Activated T-helper 2 cell treated with anti-CD3 and anti-CD28 coated beads, Interferon-gamma antibody, Interleukin-2, Interleukin-4, amounts not matched to agents 10 μg/mL and 5 μg/mL and 100 μg/mL, durations not matched to agents 14 hours and 24 hours and 36 hours (primary cell): ENCODE results near the gene MTCP1. TPM values are rescaled to one million over a fixed set of nuclear protein-coding genes. Genes with fewer than 3 reads are reported as not detected.

Source experiments
- DNase-seq: peaks from one replicate; pipeline ENCODE4 v3.0.0; 2021; ENCODE audit warnings: low spot score
- H3K27ac Mint-ChIP-seq: one replicate; pipeline ENCODE4 v1.8.0; 2021; ENCODE audit warnings: mixed read lengths
- H3K27me3 Mint-ChIP-seq: one replicate; pipeline ENCODE4 v1.8.0; 2021; ENCODE audit warnings: low read depth, mixed read lengths
- H3K36me3 Mint-ChIP-seq: one replicate; pipeline ENCODE4 v1.8.0; 2021; ENCODE audit warnings: low read depth, mixed read lengths
- H3K4me1 Mint-ChIP-seq: one replicate; pipeline ENCODE4 v1.8.0; 2021; ENCODE audit warnings: low read depth, mixed read lengths
- H3K4me3 Mint-ChIP-seq: one replicate; pipeline ENCODE4 v1.8.0; 2021; ENCODE audit warnings: low read depth, mild to moderate bottlenecking, moderate library complexity, mixed read lengths
- H3K9me3 Mint-ChIP-seq: one replicate; pipeline ENCODE4 v1.8.0; 2021; ENCODE audit warnings: mixed read lengths
- intact Hi-C: fragments of 100-400 bp; cut with micrococcal nuclease; formaldehyde crosslinking; loops from one replicate; pipeline ENCODE4 v1.15.1; 2023
- total RNA-seq: library from RNA; stranded (reverse); gene quantifications from 2 replicates; pipeline ENCODE4 v1.2.3, GENCODE V29; 2022

Gene MTCP1
- total RNA-seq, 1 donor from 2014 or later: 19.0 TPM

GRCh38 chrX:155046811-155047528, 24.0 kb downstream of the MTCP1 start:
- no peaks in the 10 kb centered on the region for H3K9me3 Mint-ChIP-seq
- no peak overlapping the region for H3K27ac Mint-ChIP-seq
- peaks cover 20% of the 10 kb centered on the region for H3K36me3 Mint-ChIP-seq
- no peaks in the 10 kb centered on the region for H3K27me3 Mint-ChIP-seq
- intact Hi-C loops: no loop called here
- DNase-seq: no peak
- no peak overlapping the region for H3K4me3 Mint-ChIP-seq
- peaks cover 13% of the 10 kb centered on the region for H3K4me1 Mint-ChIP-seq

- Mint-ChIP-seq H3K27me3 (no peaks in the 10 kb centered on the region), H3K4me3 (no peak overlapping the region), H3K4me1 (peaks cover 13% of the 10 kb centered on the region), H3K36me3 (peaks cover 13% of the 10 kb centered on the region), H3K27ac (no peak overlapping the region), H3K9me3 (no peaks in the 10 kb centered on the region)
- no peak for DNase-seq
- intact Hi-C loops: no loop called here
Measured at GRCh38 chrX:155046129-155046810, 24.7 kb downstream of the MTCP1 start.

GRCh38 chrX:155035688-155036087, 35.2 kb downstream of the MTCP1 start:
- H3K36me3 Mint-ChIP-seq: peaks cover 54% of the 10 kb centered on the region
- no peak overlapping the region for H3K27ac Mint-ChIP-seq
- H3K9me3 Mint-ChIP-seq: peaks cover 20% of the 10 kb centered on the region
- no peak overlapping the region for H3K4me3 Mint-ChIP-seq
- no peaks in the 10 kb centered on the region for H3K27me3 Mint-ChIP-seq
- peaks cover 2% of the 10 kb centered on the region for H3K4me1 Mint-ChIP-seq
- no peak for DNase-seq
- intact Hi-C loops: no loop called here

GRCh38 chrX:155031657-155032056, 39.3 kb downstream of the MTCP1 start:
- intact Hi-C loops: no loop called here
- no peak overlapping the region for H3K4me3 Mint-ChIP-seq
- peaks cover 16% of the 10 kb centered on the region for H3K9me3 Mint-ChIP-seq
- no peak for DNase-seq
- H3K36me3 Mint-ChIP-seq: peaks cover 27% of the 10 kb centered on the region
- H3K27ac Mint-ChIP-seq: no peak overlapping the region
- H3K4me1 Mint-ChIP-seq: peaks cover 14% of the 10 kb centered on the region
- no peaks in the 10 kb centered on the region for H3K27me3 Mint-ChIP-seq

GRCh38 chrX:155028877-155029291, 42.1 kb downstream of the MTCP1 start:
- peaks cover 1% of the 10 kb centered on the region for H3K36me3 Mint-ChIP-seq
- intact Hi-C loops: no loop called here
- peaks cover 19% of the 10 kb centered on the region for H3K4me1 Mint-ChIP-seq
- H3K27me3 Mint-ChIP-seq: peaks cover 1% of the 10 kb centered on the region
- H3K4me3 Mint-ChIP-seq: peak overlapping the region; percentile 54
- H3K9me3 Mint-ChIP-seq: no peaks in the 10 kb centered on the region
- DNase-seq: no peak
- H3K27ac Mint-ChIP-seq: peak overlapping the region; percentile 76

- DNase-seq: no peak
- H3K27me3 Mint-ChIP-seq: peaks cover 5% of the 10 kb centered on the region
- intact Hi-C loops: no loop called here
- peaks cover 19% of the 10 kb centered on the region for H3K4me1 Mint-ChIP-seq
- H3K9me3 Mint-ChIP-seq: no peaks in the 10 kb centered on the region
- H3K4me3 Mint-ChIP-seq: peak overlapping the region; percentile 85
- H3K36me3 Mint-ChIP-seq: no peaks in the 10 kb centered on the region
- peak overlapping the region; percentile 91 for H3K27ac Mint-ChIP-seq
Measured at GRCh38 chrX:155028129-155028528, 42.8 kb downstream of the MTCP1 start.

- peaks cover 5% of the 10 kb centered on the region for H3K27me3 Mint-ChIP-seq
- no peaks in the 10 kb centered on the region for H3K36me3 Mint-ChIP-seq
- intact Hi-C loops: loop anchor here (2.0 kb wide), 3 partner anchors 21 to 47 kb away; no protein-coding TSS in a partner anchor
- H3K4me3 Mint-ChIP-seq: peak overlapping the region; percentile 85
- no peak for DNase-seq
- peak overlapping the region; percentile 91 for H3K27ac Mint-ChIP-seq
- no peaks in the 10 kb centered on the region for H3K9me3 Mint-ChIP-seq
- peaks cover 19% of the 10 kb centered on the region for H3K4me1 Mint-ChIP-seq
Measured at GRCh38 chrX:155027509-155028066, 43.3 kb downstream of the MTCP1 start.

GRCh38 chrX:155026727-155027508, 44.0 kb downstream of the MTCP1 start, which contains the start of gene FUNDC2:
FUNDC2 (plus strand) TSS chrX:155026844; CDS start chrX:155026939, 95 bp downstream.
- H3K9me3 Mint-ChIP-seq: no peaks in the 10 kb centered on the region
- H3K4me1 Mint-ChIP-seq: peaks cover 19% of the 10 kb centered on the region
- H3K27ac Mint-ChIP-seq: peak within 1 kb of the TSS; percentile 91
- no peaks in the 10 kb centered on the region for H3K36me3 Mint-ChIP-seq
- H3K4me3 Mint-ChIP-seq: peak within 1 kb of the TSS; percentile 85
- H3K27me3 Mint-ChIP-seq: peaks cover 7% of the 10 kb centered on the region
- DNase-seq: peak; percentile 93
- intact Hi-C loops: loop anchor here (1.0 to 2.0 kb wide), 4 partner anchors 22 to 46 kb away; partner anchors contain the start of genes BRCC3, CMC4 and MTCP1

- peaks cover 7% of the 10 kb centered on the region for H3K27me3 Mint-ChIP-seq
- intact Hi-C loops: loop anchor here (1.0 to 2.0 kb wide), 4 partner anchors 22 to 46 kb away; partner anchors contain the start of genes BRCC3, CMC4 and MTCP1
- no peaks in the 10 kb centered on the region for H3K36me3 Mint-ChIP-seq
- H3K4me1 Mint-ChIP-seq: peaks cover 19% of the 10 kb centered on the region
- no peak for DNase-seq
- no peaks in the 10 kb centered on the region for H3K9me3 Mint-ChIP-seq
- H3K27ac Mint-ChIP-seq: peak overlapping the region; percentile 77
- peak overlapping the region; percentile 69 for H3K4me3 Mint-ChIP-seq
Measured at GRCh38 chrX:155026420-155026726, 44.6 kb downstream of the MTCP1 start.

GRCh38 chrX:155023907-155024833, 46.8 kb downstream of the MTCP1 start:
- H3K4me3 Mint-ChIP-seq: no peak overlapping the region
- peaks cover 9% of the 10 kb centered on the region for H3K27me3 Mint-ChIP-seq
- H3K4me1 Mint-ChIP-seq: peaks cover 16% of the 10 kb centered on the region
- intact Hi-C loops: no loop called here
- no peak overlapping the region for H3K27ac Mint-ChIP-seq
- H3K36me3 Mint-ChIP-seq: no peaks in the 10 kb centered on the region
- no peak for DNase-seq
- no peaks in the 10 kb centered on the region for H3K9me3 Mint-ChIP-seq

GRCh38 chrX:155022585-155022984, 48.4 kb downstream of the MTCP1 start, which contains the start of gene F8:
F8 (minus strand) TSS chrX:155022723; CDS start chrX:155022552, 171 bp downstream.
- Mint-ChIP-seq H3K4me3 (no peak within 1 kb of the TSS), H3K27me3 (peaks cover 9% of the 10 kb centered on the region), H3K4me1 (peaks cover 5% of the 10 kb centered on the region), H3K9me3 (no peaks in the 10 kb centered on the region), H3K27ac (no peak within 1 kb of the TSS), H3K36me3 (no peaks in the 10 kb centered on the region)
- DNase-seq: no peak
- intact Hi-C loops: no loop called here
